GDM1 (cell line): ENCODE data around the gene DHX58.

Experiments
- DNase-seq: peaks from one replicate; lab custom pipeline; 2025; lab: John Stamatoyannopoulos, UW

The DHX58 gene

GRCh38 chr17:42129109-42129837, 16.8 kb upstream of the DHX58 start:
- DNase-seq = no peak

- DNase-seq = no peak
Measured at GRCh38 chr17:42127414-42127813, 14.9 kb upstream of the DHX58 start.

GRCh38 chr17:42126836-42127235, 14.3 kb upstream of the DHX58 start:
- no peak for DNase-seq

- DNase-seq = no peak
Measured at GRCh38 chr17:42125565-42125964, 13.1 kb upstream of the DHX58 start.

GRCh38 chr17:42124256-42124655, 11.7 kb upstream of the DHX58 start:
- DNase-seq = no peak

- DNase-seq = no peak
Measured at GRCh38 chr17:42122371-42123303, 10.1 kb upstream of the DHX58 start, which contains the start of gene HSPB9. Gene HSPB9 (plus strand): TSS chr17:42122804. CDS start chr17:42122851, 47 bp downstream.

- peak; percentile 68 for DNase-seq
Measured at GRCh38 chr17:42120770-42121769, 8.6 kb upstream of the DHX58 start, which contains the start of gene KAT2A. Gene KAT2A (minus strand): TSS chr17:42121367. CDS start chr17:42121304, 63 bp downstream.

- DNase-seq = no peak
Measured at GRCh38 chr17:42120161-42120769, 7.8 kb upstream of the DHX58 start.

- DNase-seq = no peak
Measured at GRCh38 chr17:42119301-42119700, 6.8 kb upstream of the DHX58 start.

GRCh38 chr17:42118545-42118944, 6.0 kb upstream of the DHX58 start:
- no peak for DNase-seq

- DNase-seq = no peak
Measured at GRCh38 chr17:42118126-42118510, 5.6 kb upstream of the DHX58 start.

GRCh38 chr17:42117397-42118125, 5.0 kb upstream of the DHX58 start:
- DNase-seq = no peak

GRCh38 chr17:42116705-42117396, 4.3 kb upstream of the DHX58 start:
- peak; percentile 21 for DNase-seq

- no peak for DNase-seq
Measured at GRCh38 chr17:42114118-42114517, 1.6 kb upstream of the DHX58 start.

- no peak for DNase-seq
Measured at GRCh38 chr17:42113293-42114069, 967 bp upstream of the DHX58 start.

- DNase-seq = no peak
Measured at GRCh38 chr17:42111871-42112551, 503 bp downstream of the DHX58 start.

GRCh38 chr17:42111265-42111636, 1.3 kb downstream of the DHX58 start:
- DNase-seq = no peak
